ENCODE results near the gene HOGA1.

Gene HOGA1

GRCh38 chr10:97563337-97563736 is 20.9 kb upstream of the HOGA1 start:
- DNase-seq (ENCODE audit: low read depth), result no peak
- no peak overlapping the region for H3K4me3 ChIP-seq (ENCODE audit: low read depth, low read length)
- TF ChIP-seq MYC (IDR thresholded peaks at IDR 0.05; ENCODE audit: low read depth, low read length) (no peak), CTCF (IDR thresholded peaks at IDR 0.05; ENCODE audit: low read depth, low read length) (no peak), MAX (IDR thresholded peaks at IDR 0.05; ENCODE audit: low read depth, low read length) (no peak), POLR2A (IDR thresholded peaks at IDR 0.05; ENCODE audit: extremely low read depth, insufficient read length) (no peak)

GRCh38 chr10:97564776-97565175 is 19.4 kb upstream of the HOGA1 start:
- TF ChIP-seq MAX (IDR thresholded peaks at IDR 0.05; ENCODE audit: low read depth, low read length) (no peak), CTCF (IDR thresholded peaks at IDR 0.05; ENCODE audit: low read depth, low read length) (no peak), MYC (IDR thresholded peaks at IDR 0.05; ENCODE audit: low read depth, low read length) (no peak), POLR2A (IDR thresholded peaks at IDR 0.05; ENCODE audit: extremely low read depth, insufficient read length) (no peak)
- DNase-seq (ENCODE audit: low read depth), result no peak
- H3K4me3 ChIP-seq (ENCODE audit: low read depth, low read length), result no peak overlapping the region

GRCh38 chr10:97566336-97566996 is 17.7 kb upstream of the HOGA1 start:
- H3K4me3 ChIP-seq (ENCODE audit: low read depth, low read length), result no peak overlapping the region
- TF ChIP-seq CTCF (IDR thresholded peaks at IDR 0.05; ENCODE audit: low read depth, low read length) (no peak), POLR2A (IDR thresholded peaks at IDR 0.05; ENCODE audit: extremely low read depth, insufficient read length) (no peak), MYC (IDR thresholded peaks at IDR 0.05; ENCODE audit: low read depth, low read length) (no peak), MAX (IDR thresholded peaks at IDR 0.05; ENCODE audit: low read depth, low read length) (no peak)
- no peak for DNase-seq (ENCODE audit: low read depth)

- DNase-seq (ENCODE audit: low read depth), result no peak
- no peak overlapping the region for H3K4me3 ChIP-seq (ENCODE audit: low read depth, low read length)
- no peak for TF ChIP-seq POLR2A (IDR thresholded peaks at IDR 0.05; ENCODE audit: extremely low read depth, insufficient read length)
- no peak for TF ChIP-seq MYC (IDR thresholded peaks at IDR 0.05; ENCODE audit: low read depth, low read length)
- TF ChIP-seq CTCF (IDR thresholded peaks at IDR 0.05; ENCODE audit: low read depth, low read length), result no peak
- TF ChIP-seq MAX (IDR thresholded peaks at IDR 0.05; ENCODE audit: low read depth, low read length), result no peak
These were observed 16.3 kb upstream of the HOGA1 start for GRCh38 chr10:97567891-97568290.

GRCh38 chr10:97570146-97570788 is 13.9 kb upstream of the HOGA1 start:
- TF ChIP-seq MYC (IDR thresholded peaks at IDR 0.05; ENCODE audit: low read depth, low read length) (no peak), POLR2A (IDR thresholded peaks at IDR 0.05; ENCODE audit: extremely low read depth, insufficient read length) (no peak)
- no peak overlapping the region for H3K4me3 ChIP-seq (ENCODE audit: low read depth, low read length)
- DNase-seq (ENCODE audit: low read depth), result no peak

- TF ChIP-seq MYC (IDR thresholded peaks at IDR 0.05; ENCODE audit: low read depth, low read length) (no peak), POLR2A (IDR thresholded peaks at IDR 0.05; ENCODE audit: extremely low read depth, insufficient read length) (no peak)
- H3K4me3 ChIP-seq (ENCODE audit: low read depth, low read length), result no peak overlapping the region
- no peak for DNase-seq (ENCODE audit: low read depth)
These were observed 13.3 kb upstream of the HOGA1 start for GRCh38 chr10:97570789-97571471.
